GM21737 (cell line): ENCODE measurements around the gene RASSF3.
"Not testable (repeated sequence)": the region's sequence is repeated elsewhere in the genome, so short reads cannot be mapped to it uniquely, and the experiment has no call there.

Experiments
- ATAC-seq: cut with Tn5 transposase; IDR thresholded peaks from one replicate; pipeline ENCODE4 v1.9.1; 2021; ENCODE audit warnings: mild to moderate bottlenecking, moderate library complexity; ENCODE audit not compliant: unreplicated experiment

Gene RASSF3

GRCh38 chr12:64595863-64596793 lies 14.2 kb upstream of the RASSF3 start:
- no peak for ATAC-seq

GRCh38 chr12:64598831-64599230 lies 11.5 kb upstream of the RASSF3 start:
- no peak for ATAC-seq

GRCh38 chr12:64600164-64600561 lies 10.1 kb upstream of the RASSF3 start:
- ATAC-seq = no peak

- no peak for ATAC-seq
These were observed 7.0 kb upstream of the RASSF3 start for GRCh38 chr12:64603183-64603841.

GRCh38 chr12:64608901-64609535 lies 1.3 kb upstream of the RASSF3 start:
- ATAC-seq = peak; percentile 19

- ATAC-seq = no peak
These were observed 688 bp upstream of the RASSF3 start for GRCh38 chr12:64609536-64610078.

GRCh38 chr12:64610660-64611340 lies 505 bp downstream of the RASSF3 start:
- ATAC-seq = peak; percentile 47

- no peak for ATAC-seq
These were observed 1.3 kb downstream of the RASSF3 start for GRCh38 chr12:64611341-64612284.

- ATAC-seq = no peak
These were observed 2.5 kb downstream of the RASSF3 start for GRCh38 chr12:64612843-64613242.

GRCh38 chr12:64613775-64614398 lies 3.6 kb downstream of the RASSF3 start:
- ATAC-seq = not testable (repeated sequence)

GRCh38 chr12:64616201-64616600 lies 5.9 kb downstream of the RASSF3 start:
- no peak for ATAC-seq

GRCh38 chr12:64618953-64619590 lies 8.8 kb downstream of the RASSF3 start:
- peak; percentile 46 for ATAC-seq

- peak; percentile 56 for ATAC-seq
These were observed 11.1 kb downstream of the RASSF3 start for GRCh38 chr12:64621257-64621942.

GRCh38 chr12:64624035-64624434 lies 13.7 kb downstream of the RASSF3 start:
- no peak for ATAC-seq

- peak; percentile 38 for ATAC-seq
These were observed 15.2 kb downstream of the RASSF3 start for GRCh38 chr12:64625243-64626077.

- not testable (repeated sequence) for ATAC-seq
These were observed 16.3 kb downstream of the RASSF3 start for GRCh38 chr12:64626588-64626987.

- no peak for ATAC-seq
These were observed 17.5 kb downstream of the RASSF3 start for GRCh38 chr12:64627771-64628170.
